Measurements from ENCODE around the gene R3HDM1. TPM values are rescaled to one million over a fixed set of nuclear protein-coding genes. Genes with fewer than 3 reads are reported as not detected.

The R3HDM1 gene
- total RNA-seq, 6 experiments from 2014 or later, result 8.0 to 17.8 (median 12.2) TPM

DNA sequence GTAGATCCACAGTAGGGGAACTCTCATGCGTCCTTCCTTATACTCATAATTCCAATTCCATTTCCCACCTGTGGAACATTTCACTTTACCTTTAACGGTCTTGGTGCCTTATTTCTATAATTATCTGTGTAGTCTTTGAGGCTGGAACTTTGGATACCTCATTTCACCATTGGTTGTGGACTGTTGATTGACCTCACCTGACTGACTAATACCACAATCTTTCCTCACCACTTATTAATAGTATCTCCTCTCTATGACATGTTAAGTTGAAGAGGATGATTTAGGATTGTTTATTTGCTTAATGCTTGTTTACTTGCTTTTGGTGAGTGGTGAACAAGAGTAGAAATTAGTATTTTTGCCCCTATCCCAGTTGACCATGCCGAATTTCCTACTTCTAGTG lies 50.0 kb downstream of the R3HDM1 start:
- H3K27me3 ChIP-seq, result no peaks in the 10 kb centered on the region
- no peaks in the 10 kb centered on the region for H3K9me3 ChIP-seq
- H3K4me3 ChIP-seq, result no peak overlapping the region
- H3K27ac ChIP-seq, result no peak overlapping the region
- DNase-seq, result no peak
- 95% methylated on average over 3 of the region's 3 CpGs for whole genome bisulfite sequencing (ENCODE audit: insufficient coverage, low coverage, low lambda C conversion rate, missing lambda C conversion rate)
- no peak for TF ChIP-seq POLR2A (IDR thresholded peaks at IDR 0.05)
- TF ChIP-seq, protein P1, sequence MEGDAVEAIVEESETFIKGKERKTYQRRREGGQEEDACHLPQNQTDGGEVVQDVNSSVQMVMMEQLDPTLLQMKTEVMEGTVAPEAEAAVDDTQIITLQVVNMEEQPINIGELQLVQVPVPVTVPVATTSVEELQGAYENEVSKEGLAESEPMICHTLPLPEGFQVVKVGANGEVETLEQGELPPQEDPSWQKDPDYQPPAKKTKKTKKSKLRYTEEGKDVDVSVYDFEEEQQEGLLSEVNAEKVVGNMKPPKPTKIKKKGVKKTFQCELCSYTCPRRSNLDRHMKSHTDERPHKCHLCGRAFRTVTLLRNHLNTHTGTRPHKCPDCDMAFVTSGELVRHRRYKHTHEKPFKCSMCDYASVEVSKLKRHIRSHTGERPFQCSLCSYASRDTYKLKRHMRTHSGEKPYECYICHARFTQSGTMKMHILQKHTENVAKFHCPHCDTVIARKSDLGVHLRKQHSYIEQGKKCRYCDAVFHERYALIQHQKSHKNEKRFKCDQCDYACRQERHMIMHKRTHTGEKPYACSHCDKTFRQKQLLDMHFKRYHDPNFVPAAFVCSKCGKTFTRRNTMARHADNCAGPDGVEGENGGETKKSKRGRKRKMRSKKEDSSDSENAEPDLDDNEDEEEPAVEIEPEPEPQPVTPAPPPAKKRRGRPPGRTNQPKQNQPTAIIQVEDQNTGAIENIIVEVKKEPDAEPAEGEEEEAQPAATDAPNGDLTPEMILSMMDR (IDR thresholded peaks at IDR 0.05), result no peak
- H3K36me3 ChIP-seq, result no peaks in the 10 kb centered on the region
- H3K4me1 ChIP-seq, result no peaks in the 10 kb centered on the region
- no peak for ATAC-seq
- intact Hi-C loops (cut with DNase I), result no loop called here

DNA sequence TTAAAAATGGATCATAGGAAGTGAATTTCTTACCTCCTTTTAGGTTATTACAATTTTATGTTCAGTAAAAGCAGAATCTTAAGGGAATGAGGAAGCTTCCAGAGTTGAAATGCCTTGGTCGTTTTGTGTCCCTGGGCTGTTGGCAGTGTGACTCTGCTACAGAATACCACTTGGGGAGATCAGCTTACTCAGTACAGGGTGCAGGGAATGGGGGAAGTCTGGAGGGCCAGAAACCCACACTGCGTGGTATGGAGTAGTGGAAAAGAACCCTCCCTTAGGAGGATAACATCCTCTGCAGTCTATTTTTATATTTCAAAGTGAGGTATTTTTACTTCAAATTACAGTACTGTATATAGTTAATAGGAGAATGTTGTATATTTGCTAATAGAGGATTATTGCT lies 51.1 kb downstream of the R3HDM1 start:
- Histone ChIP-seq H3K9me3 (no peaks in the 10 kb centered on the region), H3K4me3 (no peak overlapping the region), H3K27me3 (no peaks in the 10 kb centered on the region), H3K27ac (no peak overlapping the region), H3K4me1 (no peaks in the 10 kb centered on the region), H3K36me3 (no peaks in the 10 kb centered on the region)
- DNase-seq (no peak), ATAC-seq (no peak)
- TF ChIP-seq, protein P1 (IDR thresholded peaks at IDR 0.05), result no peak
- 56% methylated on average over 2 of the region's 2 CpGs for WGBS (ENCODE audit: insufficient coverage, low coverage, low lambda C conversion rate, missing lambda C conversion rate)
- intact Hi-C loops (cut with DNase I), result no loop called here

DNA sequence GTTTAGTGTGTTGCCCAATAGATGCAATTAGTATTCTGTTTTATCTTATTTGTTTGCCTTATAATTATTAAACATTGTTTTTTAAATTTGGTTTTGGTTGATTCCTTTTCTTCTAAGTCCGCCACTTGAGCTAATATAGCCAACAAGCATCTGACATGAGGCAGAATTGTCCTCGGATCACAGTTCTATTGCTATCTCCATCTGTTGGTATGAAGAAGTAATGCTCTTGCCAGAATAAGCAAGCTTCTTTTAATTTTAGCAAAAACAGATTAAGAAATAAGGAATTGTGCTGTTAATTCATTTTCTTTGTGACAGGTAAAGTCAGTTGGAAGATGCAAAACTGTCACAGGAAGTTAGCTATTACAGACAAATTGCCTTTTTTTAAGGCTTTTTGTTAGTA lies 54.3 kb downstream of the R3HDM1 start:
- no peak overlapping the region for H3K27ac ChIP-seq
- no peak overlapping the region for H3K4me3 ChIP-seq
- DNase-seq (no peak), ATAC-seq (no peak)
- 75% methylated on average over 2 of the region's 2 CpGs for WGBS (ENCODE audit: insufficient coverage, low coverage, low lambda C conversion rate, missing lambda C conversion rate)
- no peaks in the 10 kb centered on the region for H3K4me1 ChIP-seq
- TF ChIP-seq, protein P1 (IDR thresholded peaks at IDR 0.05), result no peak
- no peak for TF ChIP-seq POLR2A (IDR thresholded peaks at IDR 0.05)
- no peaks in the 10 kb centered on the region for H3K27me3 ChIP-seq
- intact Hi-C loops (cut with DNase I), result no loop called here
- H3K36me3 ChIP-seq, result no peaks in the 10 kb centered on the region
- H3K9me3 ChIP-seq, result no peaks in the 10 kb centered on the region

DNA sequence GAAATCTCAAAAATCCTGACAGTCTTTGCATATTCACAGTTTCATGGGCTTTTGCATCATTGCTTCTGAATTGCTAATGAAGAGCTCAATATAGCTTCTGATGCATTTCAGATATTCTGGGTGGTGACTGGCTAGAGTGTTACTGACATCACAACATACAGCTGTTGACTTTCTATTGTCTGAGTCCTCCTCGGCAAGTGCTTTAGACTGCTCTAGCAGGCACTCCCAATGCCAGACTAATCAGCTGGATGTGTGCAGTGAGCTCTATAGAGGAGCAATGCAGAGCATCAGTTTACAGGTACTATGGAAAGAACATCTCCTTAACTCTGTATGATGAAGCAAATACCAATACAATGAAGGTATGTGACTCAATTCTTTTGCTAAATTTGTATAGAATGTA lies 54.9 kb downstream of the R3HDM1 start:
- DNase-seq, result no peak
- TF ChIP-seq POLR2A (IDR thresholded peaks at IDR 0.05), result no peak
- TF ChIP-seq, protein P1 (IDR thresholded peaks at IDR 0.05), result no peak
- intact Hi-C loops (cut with DNase I), result no loop called here
- no peak overlapping the region for H3K27ac ChIP-seq
- no peaks in the 10 kb centered on the region for H3K9me3 ChIP-seq
- H3K36me3 ChIP-seq, result no peaks in the 10 kb centered on the region
- no peaks in the 10 kb centered on the region for H3K27me3 ChIP-seq
- no peak for ATAC-seq
- WGBS (ENCODE audit: insufficient coverage, low coverage, low lambda C conversion rate, missing lambda C conversion rate), result 75% methylated on average over 1 of the region's 1 CpG
- no peaks in the 10 kb centered on the region for H3K4me1 ChIP-seq
- H3K4me3 ChIP-seq, result no peak overlapping the region

DNA sequence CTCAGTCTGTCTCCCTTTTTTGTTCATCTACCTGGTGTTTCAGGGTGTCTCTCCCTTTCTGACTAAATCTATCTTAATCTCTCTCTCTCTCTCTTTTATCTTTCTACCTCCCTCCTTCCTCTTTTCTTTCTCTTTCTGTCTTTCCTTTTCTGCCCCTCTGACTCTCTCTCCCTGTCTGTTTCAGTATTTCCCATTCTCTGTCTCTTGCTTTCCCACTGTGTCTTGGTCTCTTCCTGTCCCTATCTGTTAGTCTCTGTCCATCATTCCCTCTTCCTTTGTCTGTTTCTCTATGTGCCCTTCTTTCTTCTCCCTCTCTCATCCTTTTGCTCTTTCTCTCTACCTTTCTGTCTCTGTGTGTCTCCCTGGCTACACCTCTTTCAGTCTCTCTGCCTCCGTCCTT lies 56.7 kb downstream of the R3HDM1 start:
- TF ChIP-seq, protein P1 (IDR thresholded peaks at IDR 0.05), result no peak
- no peak for TF ChIP-seq POLR2A (IDR thresholded peaks at IDR 0.05)
- H3K4me3 ChIP-seq, result no peak overlapping the region
- DNase-seq (no peak), ATAC-seq (no peak)
- H3K27me3 ChIP-seq, result no peaks in the 10 kb centered on the region
- no peaks in the 10 kb centered on the region for H3K4me1 ChIP-seq
- H3K36me3 ChIP-seq, result no peaks in the 10 kb centered on the region
- no peak overlapping the region for H3K27ac ChIP-seq
- intact Hi-C loops (cut with DNase I), result no loop called here
- no peaks in the 10 kb centered on the region for H3K9me3 ChIP-seq
- 89% methylated on average over 1 of the region's 1 CpG for WGBS (ENCODE audit: insufficient coverage, low coverage, low lambda C conversion rate, missing lambda C conversion rate)

Measured in right lobe of liver (tissue), 6 donors.